ENCODE measurements around the gene SHC3.

The SHC3 gene

GRCh38 chr9:89054865-89055495 is 123.6 kb downstream of the SHC3 start:
- Histone ChIP-seq H3K4me1 (ENCODE audit: insufficient read depth, low read length) (no peaks in the 10 kb centered on the region), H3K36me3 (ENCODE audit: insufficient read depth, low read length) (no peaks in the 10 kb centered on the region), H3K9ac (ENCODE audit: low read depth, low read length) (no peak overlapping the region), H3K9me3 (ENCODE audit: control insufficient read depth, insufficient read depth, low read length) (no peaks in the 10 kb centered on the region)

GRCh38 chr9:89053301-89053700 is 125.3 kb downstream of the SHC3 start:
- H3K4me1 ChIP-seq (ENCODE audit: insufficient read depth, low read length), result no peaks in the 10 kb centered on the region

GRCh38 chr9:89052470-89053097 is 126.0 kb downstream of the SHC3 start:
- no peaks in the 10 kb centered on the region for H3K4me1 ChIP-seq (ENCODE audit: insufficient read depth, low read length)
- H3K36me3 ChIP-seq (ENCODE audit: insufficient read depth, low read length), result no peaks in the 10 kb centered on the region
- H3K9me3 ChIP-seq (ENCODE audit: control insufficient read depth, insufficient read depth, low read length), result no peaks in the 10 kb centered on the region
- H3K9ac ChIP-seq (ENCODE audit: low read depth, low read length), result no peak overlapping the region

More at GRCh38 chr9:89053301-89053700, 125.3 kb downstream of the SHC3 start:
- Histone ChIP-seq H3K9ac (ENCODE audit: low read depth, low read length) (no peak overlapping the region), H3K9me3 (ENCODE audit: control insufficient read depth, insufficient read depth, low read length) (no peaks in the 10 kb centered on the region), H3K36me3 (ENCODE audit: insufficient read depth, low read length) (no peaks in the 10 kb centered on the region)

GRCh38 chr9:89051421-89052025 is 127.1 kb downstream of the SHC3 start:
- no peaks in the 10 kb centered on the region for H3K4me1 ChIP-seq (ENCODE audit: insufficient read depth, low read length)
- H3K36me3 ChIP-seq (ENCODE audit: insufficient read depth, low read length), result no peaks in the 10 kb centered on the region
- no peaks in the 10 kb centered on the region for H3K9me3 ChIP-seq (ENCODE audit: control insufficient read depth, insufficient read depth, low read length)
- H3K9ac ChIP-seq (ENCODE audit: low read depth, low read length), result no peak overlapping the region

- no peaks in the 10 kb centered on the region for H3K9me3 ChIP-seq (ENCODE audit: control insufficient read depth, insufficient read depth, low read length)
- no peak overlapping the region for H3K9ac ChIP-seq (ENCODE audit: low read depth, low read length)
- H3K36me3 ChIP-seq (ENCODE audit: insufficient read depth, low read length), result no peaks in the 10 kb centered on the region
- no peaks in the 10 kb centered on the region for H3K4me1 ChIP-seq (ENCODE audit: insufficient read depth, low read length)
Observed at GRCh38 chr9:89049646-89050045, 129.0 kb downstream of the SHC3 start.

GRCh38 chr9:89048616-89049015 is 130.0 kb downstream of the SHC3 start:
- Histone ChIP-seq H3K9ac (ENCODE audit: low read depth, low read length) (no peak overlapping the region), H3K9me3 (ENCODE audit: control insufficient read depth, insufficient read depth, low read length) (no peaks in the 10 kb centered on the region), H3K36me3 (ENCODE audit: insufficient read depth, low read length) (no peaks in the 10 kb centered on the region), H3K4me1 (ENCODE audit: insufficient read depth, low read length) (no peaks in the 10 kb centered on the region)

GRCh38 chr9:89047667-89048066 is 131.0 kb downstream of the SHC3 start:
- Histone ChIP-seq H3K36me3 (ENCODE audit: insufficient read depth, low read length) (no peaks in the 10 kb centered on the region), H3K9me3 (ENCODE audit: control insufficient read depth, insufficient read depth, low read length) (no peaks in the 10 kb centered on the region), H3K4me1 (ENCODE audit: insufficient read depth, low read length) (no peaks in the 10 kb centered on the region), H3K9ac (ENCODE audit: low read depth, low read length) (no peak overlapping the region)

- no peak overlapping the region for H3K9ac ChIP-seq (ENCODE audit: low read depth, low read length)
- no peaks in the 10 kb centered on the region for H3K9me3 ChIP-seq (ENCODE audit: control insufficient read depth, insufficient read depth, low read length)
- no peaks in the 10 kb centered on the region for H3K4me1 ChIP-seq (ENCODE audit: insufficient read depth, low read length)
- H3K36me3 ChIP-seq (ENCODE audit: insufficient read depth, low read length), result no peaks in the 10 kb centered on the region
Observed at GRCh38 chr9:89046832-89047231, 131.8 kb downstream of the SHC3 start.

GRCh38 chr9:89044881-89045280 is 133.7 kb downstream of the SHC3 start:
- no peaks in the 10 kb centered on the region for H3K9me3 ChIP-seq (ENCODE audit: control insufficient read depth, insufficient read depth, low read length)
- no peaks in the 10 kb centered on the region for H3K36me3 ChIP-seq (ENCODE audit: insufficient read depth, low read length)
- no peak overlapping the region for H3K9ac ChIP-seq (ENCODE audit: low read depth, low read length)
- no peaks in the 10 kb centered on the region for H3K4me1 ChIP-seq (ENCODE audit: insufficient read depth, low read length)

- no peaks in the 10 kb centered on the region for H3K9me3 ChIP-seq (ENCODE audit: control insufficient read depth, insufficient read depth, low read length)
- no peak overlapping the region for H3K9ac ChIP-seq (ENCODE audit: low read depth, low read length)
- H3K36me3 ChIP-seq (ENCODE audit: insufficient read depth, low read length), result no peaks in the 10 kb centered on the region
- H3K4me1 ChIP-seq (ENCODE audit: insufficient read depth, low read length), result no peaks in the 10 kb centered on the region
Observed at GRCh38 chr9:89044104-89044503, 134.5 kb downstream of the SHC3 start.

GRCh38 chr9:89042984-89043383 is 135.6 kb downstream of the SHC3 start:
- Histone ChIP-seq H3K4me1 (ENCODE audit: insufficient read depth, low read length) (no peaks in the 10 kb centered on the region), H3K9me3 (ENCODE audit: control insufficient read depth, insufficient read depth, low read length) (no peaks in the 10 kb centered on the region), H3K36me3 (ENCODE audit: insufficient read depth, low read length) (no peaks in the 10 kb centered on the region), H3K9ac (ENCODE audit: low read depth, low read length) (no peak overlapping the region)

- no peaks in the 10 kb centered on the region for H3K4me1 ChIP-seq (ENCODE audit: insufficient read depth, low read length)
- no peak overlapping the region for H3K9ac ChIP-seq (ENCODE audit: low read depth, low read length)
- no peaks in the 10 kb centered on the region for H3K36me3 ChIP-seq (ENCODE audit: insufficient read depth, low read length)
- no peaks in the 10 kb centered on the region for H3K9me3 ChIP-seq (ENCODE audit: control insufficient read depth, insufficient read depth, low read length)
Observed at GRCh38 chr9:89039664-89040063, 139.0 kb downstream of the SHC3 start.

GRCh38 chr9:89039104-89039465 is 139.5 kb downstream of the SHC3 start:
- no peaks in the 10 kb centered on the region for H3K36me3 ChIP-seq (ENCODE audit: insufficient read depth, low read length)
- no peaks in the 10 kb centered on the region for H3K9me3 ChIP-seq (ENCODE audit: control insufficient read depth, insufficient read depth, low read length)
- no peaks in the 10 kb centered on the region for H3K4me1 ChIP-seq (ENCODE audit: insufficient read depth, low read length)
- H3K9ac ChIP-seq (ENCODE audit: low read depth, low read length), result no peak overlapping the region

- Histone ChIP-seq H3K36me3 (ENCODE audit: insufficient read depth, low read length) (no peaks in the 10 kb centered on the region), H3K9ac (ENCODE audit: low read depth, low read length) (no peak overlapping the region), H3K4me1 (ENCODE audit: insufficient read depth, low read length) (no peaks in the 10 kb centered on the region), H3K9me3 (ENCODE audit: control insufficient read depth, insufficient read depth, low read length) (no peaks in the 10 kb centered on the region)
Observed at GRCh38 chr9:89038382-89039103, 140.1 kb downstream of the SHC3 start.

- Histone ChIP-seq H3K36me3 (ENCODE audit: insufficient read depth, low read length) (no peaks in the 10 kb centered on the region), H3K4me1 (ENCODE audit: insufficient read depth, low read length) (no peaks in the 10 kb centered on the region), H3K9ac (ENCODE audit: low read depth, low read length) (no peak overlapping the region), H3K9me3 (ENCODE audit: control insufficient read depth, insufficient read depth, low read length) (no peaks in the 10 kb centered on the region)
Observed at GRCh38 chr9:89037891-89038290, 140.7 kb downstream of the SHC3 start.
